Adrenal gland (tissue), 5 donors: ENCODE data around the gene XRN1.

Experiments
- POLR2A ChIP-seq, 2 donors: fragments of 450-650 bp; IDR thresholded peaks; one replicate each; pipeline ENCODE4 v1.6.1; 2017; ENCODE audit warnings: antibody characterized with exemption in 2 of 2, mild to moderate bottlenecking in 2 of 2, moderate library complexity in 1 of 2
- TF ChIP-seq, protein P1 (sequence below), 6 experiments: fragments of 450-650 bp in 4 of 6; fragments of 200-600 bp in 2 of 6; sonication (generic) in 1 of 6; IDR thresholded peaks; 1 replicate in 5 of 6; 2 replicates in 1 of 6; pipeline versions ENCODE4 v1.5.1 to v1.8.0; 2016 to 2021; ENCODE audit warnings: antibody characterized with exemption in 6 of 6, mild to moderate bottlenecking in 2 of 6, moderate library complexity in 1 of 6
- donor health status: DM: no; HTN: no; CAD: no.

DNA sequence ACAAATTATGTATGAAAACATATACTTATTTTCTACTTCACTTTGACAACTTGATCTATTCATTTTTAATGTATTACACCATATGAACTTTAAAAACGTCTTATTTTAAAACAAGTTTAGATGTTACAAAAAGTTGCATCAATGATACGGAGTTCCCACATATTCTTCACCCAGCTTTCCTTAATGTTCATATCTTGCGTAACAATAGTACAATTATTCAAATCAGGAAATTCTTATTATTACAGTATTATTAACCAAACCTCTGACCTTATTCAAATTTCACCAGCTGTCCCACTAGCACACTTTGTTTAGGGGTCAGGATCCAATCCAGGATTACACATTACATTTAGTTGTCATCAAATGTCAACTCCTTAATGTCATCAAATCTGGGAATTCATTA, 12.9 kb upstream of the XRN1 start:
- TF ChIP-seq, protein P1, sequence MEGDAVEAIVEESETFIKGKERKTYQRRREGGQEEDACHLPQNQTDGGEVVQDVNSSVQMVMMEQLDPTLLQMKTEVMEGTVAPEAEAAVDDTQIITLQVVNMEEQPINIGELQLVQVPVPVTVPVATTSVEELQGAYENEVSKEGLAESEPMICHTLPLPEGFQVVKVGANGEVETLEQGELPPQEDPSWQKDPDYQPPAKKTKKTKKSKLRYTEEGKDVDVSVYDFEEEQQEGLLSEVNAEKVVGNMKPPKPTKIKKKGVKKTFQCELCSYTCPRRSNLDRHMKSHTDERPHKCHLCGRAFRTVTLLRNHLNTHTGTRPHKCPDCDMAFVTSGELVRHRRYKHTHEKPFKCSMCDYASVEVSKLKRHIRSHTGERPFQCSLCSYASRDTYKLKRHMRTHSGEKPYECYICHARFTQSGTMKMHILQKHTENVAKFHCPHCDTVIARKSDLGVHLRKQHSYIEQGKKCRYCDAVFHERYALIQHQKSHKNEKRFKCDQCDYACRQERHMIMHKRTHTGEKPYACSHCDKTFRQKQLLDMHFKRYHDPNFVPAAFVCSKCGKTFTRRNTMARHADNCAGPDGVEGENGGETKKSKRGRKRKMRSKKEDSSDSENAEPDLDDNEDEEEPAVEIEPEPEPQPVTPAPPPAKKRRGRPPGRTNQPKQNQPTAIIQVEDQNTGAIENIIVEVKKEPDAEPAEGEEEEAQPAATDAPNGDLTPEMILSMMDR (IDR thresholded peaks at IDR 0.05) = no peak
- no peak for TF ChIP-seq POLR2A (IDR thresholded peaks at IDR 0.05)
